Endothelial cell of umbilical vein (primary cell): ENCODE measurements around the gene HDAC9. TPM values are rescaled to one million over a fixed set of nuclear protein-coding genes. Genes with fewer than 3 reads are reported as not detected.

Experiments
- BruUV-seq: library from RNA; stranded (reverse); fragments of 400-500 nt; replicated peaks from 2 replicates; lab custom pipeline; 2021; lab: Mats Ljungman, UMichigan
- CTCF ChIA-PET: fragments of 300-600, 350-600 bp; sonication (Branson Sonifier 250); formaldehyde crosslinking; loops from one replicate; lab custom pipeline; 2021; ENCODE audit warnings: antibody characterized with exemption, inconsistent platforms; lab: Charles Lee
- POLR2A ChIA-PET: fragments of 300-600, 350-600 bp; sonication (Branson Sonifier 250); formaldehyde crosslinking; loops from one replicate; lab custom pipeline; 2021; ENCODE audit warnings: antibody characterized with exemption, inconsistent platforms; lab: Charles Lee
- DNase-seq: peaks from one replicate; pipeline ENCODE4 v3.0.0-alpha.2; 2011; ENCODE audit warnings: low read depth, low spot score
- FAIRE-seq: peaks from 2 replicates; lab custom pipeline; 2011; peaks lifted over from hg19 to GRCh38; lab: Jason Lieb, UNC
- H2AFZ ChIP-seq: 2 replicates; pipeline ENCODE4 v1.6.0; 2012; ENCODE audit warnings: low read depth, low read length, control low read depth, inconsistent platforms
- H3K27ac ChIP-seq: 2 replicates; pipeline ENCODE4 v1.5.1; 2011; ENCODE audit warnings: low read depth, mild to moderate bottlenecking, control low read depth, low read length, moderate library complexity; ENCODE audit not compliant: insufficient read depth
- H3K27me3 ChIP-seq, 2 experiments: 2 replicates each; pipeline versions ENCODE4 v1.6.0 to v1.6.1; 2011; ENCODE audit warnings: low read length in 2 of 2, mixed read lengths in 1 of 2; ENCODE audit not compliant: control insufficient read depth in 2 of 2, insufficient read depth in 2 of 2
- H3K36me3 ChIP-seq, 2 experiments: 2 replicates in 1 of 2; 3 replicates in 1 of 2; pipeline ENCODE4 v1.5.1; 2011; ENCODE audit warnings: low read length in 2 of 2, mild to moderate bottlenecking in 1 of 2, moderate library complexity in 1 of 2; ENCODE audit not compliant: control insufficient read depth in 2 of 2, insufficient read depth in 2 of 2; ENCODE audit errors: extremely low read depth in 1 of 2
- H3K4me1 ChIP-seq: 3 replicates; pipeline ENCODE4 v1.5.1; 2011; ENCODE audit warnings: mild to moderate bottlenecking, low read length; ENCODE audit not compliant: control insufficient read depth, insufficient read depth; ENCODE audit errors: extremely low read depth
- H3K4me2 ChIP-seq: 2 replicates; pipeline ENCODE4 v1.6.1; 2011; ENCODE audit warnings: low read length, control low read depth, mixed read lengths; ENCODE audit not compliant: insufficient read depth
- H3K4me3 ChIP-seq, 3 experiments: fragments of 200-600 bp in 1 of 3; sonication (generic), shearing (Covaris generic) in 1 of 3; replicated peaks in 1 of 3; 2 replicates each; pipeline ENCODE4 v1.5.1; 2011 to 2016; ENCODE audit warnings: control low read depth in 3 of 3, low read length in 3 of 3, mild to moderate bottlenecking in 2 of 3, inconsistent platforms in 1 of 3, low read depth in 1 of 3, moderate library complexity in 1 of 3; ENCODE audit not compliant: insufficient read depth in 1 of 3
- H3K79me2 ChIP-seq: 2 replicates; pipeline ENCODE4 v1.6.0; 2012; ENCODE audit warnings: low read length, inconsistent platforms; ENCODE audit not compliant: control insufficient read depth, insufficient read depth
- H3K9ac ChIP-seq: replicated peaks from 2 replicates; pipeline ENCODE3; 2011; ENCODE audit warnings: low read length, control low read depth; ENCODE audit not compliant: insufficient read depth; ENCODE audit errors: extremely low read depth
- H3K9me1 ChIP-seq: replicated peaks from 3 replicates; pipeline ENCODE4 v1.6.0; 2011; ENCODE audit warnings: mild to moderate bottlenecking, low read length; ENCODE audit not compliant: control insufficient read depth, insufficient read depth; ENCODE audit errors: extremely low read depth
- H3K9me3 ChIP-seq: replicated peaks from 2 replicates; pipeline ENCODE4 v1.5.1; 2012; ENCODE audit warnings: low read length, inconsistent platforms; ENCODE audit not compliant: control insufficient read depth, insufficient read depth
- H4K20me1 ChIP-seq: replicated peaks from 2 replicates; pipeline ENCODE3; 2011; ENCODE audit warnings: mild to moderate bottlenecking, low read length; ENCODE audit not compliant: control insufficient read depth, insufficient read depth; ENCODE audit errors: extremely low read depth
- FOS ChIP-seq: IDR thresholded peaks from 2 replicates; pipeline ENCODE4 v1.6.1; 2011; ENCODE audit warnings: mild to moderate bottlenecking, low read length, moderate library complexity, borderline replicate concordance; ENCODE audit not compliant: insufficient read depth
- GATA2 ChIP-seq: IDR thresholded peaks from 2 replicates; pipeline ENCODE4 v1.7.0; 2011; ENCODE audit warnings: low read depth, mild to moderate bottlenecking, moderate library complexity, mixed read lengths, low read length; ENCODE audit not compliant: insufficient read length, insufficient read depth
- JUN ChIP-seq: IDR thresholded peaks from 2 replicates; pipeline ENCODE4 v1.6.1; 2011; ENCODE audit warnings: borderline replicate concordance, low read depth; ENCODE audit not compliant: insufficient read length, insufficient read depth
- MAX ChIP-seq: IDR thresholded peaks from 2 replicates; pipeline ENCODE4 v1.6.1; 2011; ENCODE audit not compliant: insufficient read depth, insufficient read length
- MYC ChIP-seq: IDR thresholded peaks from one replicate; pipeline ENCODE4 v1.6.1; 2011; ENCODE audit warnings: mild to moderate bottlenecking, low read depth, low read length
- POLR2A ChIP-seq: IDR thresholded peaks from 2 replicates; pipeline ENCODE4 v1.6.1; 2012; ENCODE audit warnings: low read depth, mild to moderate bottlenecking, control low read depth, low read length
- POLR2AphosphoS5 ChIP-seq: IDR thresholded peaks from 2 replicates; pipeline ENCODE4 v1.6.1; 2012; ENCODE audit warnings: low read depth, mild to moderate bottlenecking, control low read depth, low read length, moderate library complexity; ENCODE audit not compliant: insufficient read depth
- dilution Hi-C: fragments of 300-500 bp; cut with MboI; formaldehyde crosslinking; loops from one replicate; pipeline ENCODE4 v1.15.0; 2019; ENCODE audit warnings: low sequenced_read_pairs; ENCODE audit not compliant: extremely low pct_ligation_motif_present
- intact Hi-C: fragments of 100-400 bp; cut with micrococcal nuclease; formaldehyde crosslinking; loops from one replicate; pipeline ENCODE4 v1.10.0; 2022
- polyA plus RNA-seq, 4 experiments: library from polyadenylated mRNA; depleted of rRNA in 3 of 4; stranded (reverse) in 3 of 4; unstranded in 1 of 4; fragments of >200 nt; gene quantifications; 2 replicates each; pipeline versions ENCODE4 v1.2.1 to v1.2.3, GENCODE V29; 2011 to 2012; ENCODE audit warnings: missing spikeins in 1 of 4
- total RNA-seq: library from RNA; stranded (reverse); gene quantifications from 2 replicates; pipeline ENCODE4 v1.2.3, GENCODE V29; 2021

HDAC9 gene
- total and polyA plus RNA-seq, 2 donors (not counting 3 experiments of a cell fraction or from before 2014, with no cell fraction given): 1.8 to 11.6 TPM

- H3K9ac ChIP-seq: no peak overlapping the region
- H3K4me2 ChIP-seq: no peak overlapping the region
- intact Hi-C loops: no loop called here
- DNase-seq (no peak), FAIRE-seq (no peak)
- H3K4me3 ChIP-seq: no peak overlapping the region
- H3K4me1 ChIP-seq: no peaks in the 10 kb centered on the region
- H3K9me3 ChIP-seq: no peaks in the 10 kb centered on the region
- H3K27ac ChIP-seq: no peak overlapping the region
- CTCF ChIA-PET: interaction anchor here (0.9 to 1.5 kb wide), 3 partner anchors 10 to 194 kb away, joined by 3 to 4 read pairs (median 3); no protein-coding TSS in a partner anchor
- no peaks in the 10 kb centered on the region for H3K79me2 ChIP-seq
- TF ChIP-seq MAX (no peak), POLR2AphosphoS5 (no peak), MYC (no peak)
- POLR2A ChIA-PET: no interaction called here
- dilution Hi-C loops: no loop called here
- no peaks in the 10 kb centered on the region for H3K36me3 ChIP-seq
- no peak overlapping the region for H2AFZ ChIP-seq
- no TSS peak for BruUV-seq
- H4K20me1 ChIP-seq: no peaks in the 10 kb centered on the region
- H3K27me3 ChIP-seq: no peaks in the 10 kb centered on the region
- H3K9me1 ChIP-seq: no peaks in the 10 kb centered on the region
Measured at GRCh38 chr7:18546576-18546975, 51.0 kb downstream of the HDAC9 start.

- Histone ChIP-seq H3K79me2 (no peaks in the 10 kb centered on the region), H3K4me3 (no peak overlapping the region), H3K36me3 (no peaks in the 10 kb centered on the region), H3K9ac (no peak overlapping the region), H3K9me3 (no peaks in the 10 kb centered on the region), H3K27me3 (no peaks in the 10 kb centered on the region), H3K27ac (no peak overlapping the region), H3K4me2 (no peak overlapping the region), H4K20me1 (no peaks in the 10 kb centered on the region), H3K9me1 (no peaks in the 10 kb centered on the region), H3K4me1 (peaks cover 4% of the 10 kb centered on the region), H2AFZ (no peak overlapping the region)
- dilution Hi-C loops: no loop called here
- CTCF ChIA-PET: interaction anchor here (0.6 kb wide), 1 partner anchor 139 kb away, joined by 4 read pairs; no protein-coding TSS in a partner anchor
- POLR2A ChIA-PET: no interaction called here
- BruUV-seq: no TSS peak
- FAIRE-seq (no peak), DNase-seq (no peak)
- intact Hi-C loops: no loop called here
- TF ChIP-seq MAX: no peak
- TF ChIP-seq FOS: no peak
- no peak for TF ChIP-seq POLR2AphosphoS5
- no peak for TF ChIP-seq JUN
- no peak for TF ChIP-seq POLR2A
- TF ChIP-seq MYC: no peak
- no peak for TF ChIP-seq GATA2
Measured at GRCh38 chr7:18547509-18548187, 52.1 kb downstream of the HDAC9 start.
